HepG2 (cell line): ENCODE measurements around the gene KCNQ1OT1. TPM values are rescaled to one million over a fixed set of nuclear protein-coding genes. Genes with fewer than 3 reads are reported as not detected.

Source experiments
- DMAP1 ChIP-seq: IDR thresholded peaks from 2 replicates; pipeline ENCODE4 v1.6.1; 2016
- FLYWCH1 ChIP-seq: sonication (generic); formaldehyde crosslinking; IDR thresholded peaks from 2 replicates; pipeline ENCODE4 v1.8.1; 2023; ENCODE audit warnings: mild to moderate bottlenecking, missing genetic modification reagents
- PAWR ChIP-seq: sonication (generic); formaldehyde crosslinking; IDR thresholded peaks from 2 replicates; pipeline ENCODE4 v1.4.0; 2020; ENCODE audit warnings: missing genetic modification reagents, mild to moderate bottlenecking, borderline replicate concordance
- PLRG1 ChIP-seq: fragments of 450-650 bp; conservative IDR thresholded peaks from 2 replicates; pipeline ENCODE4 v1.6.1; 2016
- SALL1 ChIP-seq: sonication (generic); formaldehyde crosslinking; IDR thresholded peaks from 2 replicates; pipeline ENCODE4 v1.8.0; 2022; ENCODE audit warnings: mild to moderate bottlenecking, missing genetic modification reagents
- SKI ChIP-seq: fragments of 450-650 bp; IDR thresholded peaks from one replicate; pipeline ENCODE4 v1.6.1; 2018; ENCODE audit warnings: mild to moderate bottlenecking; ENCODE audit not compliant: partially characterized antibody
- SOX5 ChIP-seq: IDR thresholded peaks from 2 replicates; pipeline ENCODE4 v1.6.1; 2016; ENCODE audit warnings: borderline replicate concordance
- ZNF333 ChIP-seq: sonication (generic); formaldehyde crosslinking; IDR thresholded peaks from 2 replicates; pipeline ENCODE4 v1.4.0; 2020; ENCODE audit warnings: mild to moderate bottlenecking, missing genetic modification reagents, borderline replicate concordance
- ZNF558 ChIP-seq: sonication (generic); formaldehyde crosslinking; IDR thresholded peaks from 2 replicates; pipeline ENCODE4 v1.9.0; 2022; ENCODE audit warnings: mild to moderate bottlenecking, missing genetic modification reagents, borderline replicate concordance
- ZNF878 ChIP-seq: sonication (generic); formaldehyde crosslinking; IDR thresholded peaks from 2 replicates; pipeline ENCODE4 v1.8.1; 2023; ENCODE audit warnings: mild to moderate bottlenecking, missing genetic modification reagents, moderate library complexity
- ZSCAN9 ChIP-seq: IDR thresholded peaks from 2 replicates; pipeline ENCODE4 v1.6.1; 2016; ENCODE audit warnings: borderline replicate concordance
- polyA plus RNA-seq, 8 experiments: library from polyadenylated mRNA; depleted of rRNA in 3 of 8; stranded (reverse) in 7 of 8; unstranded in 1 of 8; fragments of >200 nt; fragmentation: Illumina TruSeq in 4 of 8; extraction: Trizol in 4 of 8; gene quantifications; 2 replicates each; pipeline versions ENCODE4 v1.2.1 to v1.2.3, GENCODE V29; 2011 to 2016; ENCODE audit warnings: low read depth in 4 of 8, missing spikeins in 1 of 8, mixed read lengths in 1 of 8; ENCODE audit not compliant: insufficient read depth in 1 of 8
- total RNA-seq, 5 experiments: library from RNA; depleted of rRNA; stranded (reverse); fragments of >200 nt; fragmentation: Illumina TruSeq; extraction: Trizol; gene quantifications; 2 replicates each; pipeline ENCODE4 v1.2.3, GENCODE V29; 2016; ENCODE audit warnings: low read depth in 1 of 5
- TF ChIP-seq, protein P1 (sequence below): sonication (generic); formaldehyde crosslinking; IDR thresholded peaks from 2 replicates; pipeline ENCODE4 v1.4.0; 2020; ENCODE audit warnings: missing genetic modification reagents, mild to moderate bottlenecking, borderline replicate concordance
- TF ChIP-seq, protein P2 (sequence below): sonication (generic); formaldehyde crosslinking; IDR thresholded peaks from 2 replicates; pipeline ENCODE4 v1.5.1; 2020; ENCODE audit warnings: missing genetic modification reagents, mild to moderate bottlenecking, borderline replicate concordance
- TF ChIP-seq, protein P3 (sequence below): sonication (generic); formaldehyde crosslinking; conservative IDR thresholded peaks from 2 replicates; pipeline ENCODE4 v1.4.0; 2020; ENCODE audit warnings: missing genetic modification reagents
- TF ChIP-seq, protein P4 (sequence below): IDR thresholded peaks from 2 replicates; pipeline ENCODE4 v1.6.1; 2016; ENCODE audit warnings: missing genetic modification reagents, missing compliant biosample characterization
- TF ChIP-seq, protein P5 (sequence below): sonication (generic); formaldehyde crosslinking; IDR thresholded peaks from 2 replicates; pipeline ENCODE4 v1.4.0; 2020; ENCODE audit warnings: mild to moderate bottlenecking, low read depth, missing genetic modification reagents
- TF ChIP-seq, protein P6 (sequence below): sonication (generic); formaldehyde crosslinking; IDR thresholded peaks from 2 replicates; pipeline ENCODE4 v1.4.0; 2020; ENCODE audit warnings: missing genetic modification reagents

Gene KCNQ1OT1
- total and polyA plus RNA-seq, 2 of the 13 experiments (the other 11 are each of a cell fraction or from before 2014, with no cell fraction given) = 1.3 to 18.9 TPM

DNA sequence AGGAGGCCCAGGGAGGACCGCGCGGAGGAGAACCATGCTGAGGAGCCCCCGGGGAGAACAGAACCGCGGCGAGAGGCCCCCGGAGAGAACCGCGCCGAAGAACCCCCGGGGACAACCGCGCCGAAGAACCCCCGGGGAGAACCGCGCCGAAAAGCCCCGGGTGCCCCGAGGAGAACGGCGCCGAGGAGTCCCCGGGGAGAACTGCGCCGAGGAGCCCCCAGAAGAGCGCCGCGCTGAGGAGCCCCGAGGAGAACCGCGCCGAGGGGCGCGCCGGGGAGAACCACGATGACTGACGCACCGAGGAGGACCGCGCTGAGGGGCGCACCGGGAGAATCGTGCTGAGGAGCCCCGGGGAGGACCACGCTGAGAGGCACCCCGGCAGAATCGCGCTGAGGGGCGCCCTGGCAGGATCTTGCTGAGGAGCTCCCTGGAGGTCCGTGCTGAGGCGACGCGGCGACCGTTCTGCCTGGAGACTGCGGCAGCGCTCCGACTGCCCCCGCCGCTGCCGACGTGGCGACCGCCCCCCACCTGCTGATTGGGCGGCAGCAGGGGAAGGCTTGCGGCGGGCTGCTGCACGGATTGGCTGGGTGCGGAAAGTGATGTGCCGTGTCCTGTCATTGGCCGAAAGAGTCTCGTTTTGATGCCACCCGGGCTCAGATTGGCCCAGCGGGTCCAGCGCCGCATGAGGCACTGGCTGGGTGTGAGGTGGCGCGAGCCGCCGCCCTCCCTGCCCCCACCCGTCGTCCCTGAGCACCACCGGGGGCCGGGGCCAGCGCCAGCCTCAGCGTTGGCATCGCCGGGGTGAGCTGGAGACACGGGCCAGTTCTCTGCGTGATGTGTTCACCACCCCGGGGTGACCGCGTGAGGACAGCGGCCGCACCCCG lies at the start of gene KCNQ1OT1 (continued):
- TF ChIP-seq, protein P1, sequence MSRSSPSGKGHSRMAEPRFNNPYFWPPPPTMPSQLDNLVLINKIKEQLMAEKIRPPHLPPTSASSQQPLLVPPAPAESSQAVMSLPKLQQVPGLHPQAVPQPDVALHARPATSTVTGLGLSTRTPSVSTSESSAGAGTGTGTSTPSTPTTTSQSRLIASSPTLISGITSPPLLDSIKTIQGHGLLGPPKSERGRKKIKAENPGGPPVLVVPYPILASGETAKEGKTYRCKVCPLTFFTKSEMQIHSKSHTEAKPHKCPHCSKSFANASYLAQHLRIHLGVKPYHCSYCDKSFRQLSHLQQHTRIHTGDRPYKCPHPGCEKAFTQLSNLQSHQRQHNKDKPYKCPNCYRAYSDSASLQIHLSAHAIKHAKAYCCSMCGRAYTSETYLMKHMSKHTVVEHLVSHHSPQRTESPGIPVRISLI (CRISPR knock-in tag) = 0 out of 2 replicates have a peak, but pooled peaks have one; percentile 8
- TF ChIP-seq PAWR (CRISPR knock-in tag) (no peak), SOX5 (peak; percentile 19; the same call in 1 of the 2 replicates), SKI (peak; percentile 68), ZNF878 (CRISPR knock-in tag) (peak; percentile 92), SALL1 (peak; percentile 83), ZNF558 (CRISPR knock-in tag) (peak; percentile 80; the same call in 1 of the 2 replicates), FLYWCH1 (no peak), DMAP1 (peak; percentile 93), ZNF333 (CRISPR knock-in tag) (0 out of 2 replicates have a peak, but pooled peaks have one; percentile 56), ZSCAN9 (CRISPR knock-in tag) (peak; percentile 85; the same call in 1 of the 2 replicates), PLRG1 (no peak)
- TF ChIP-seq, protein P2, sequence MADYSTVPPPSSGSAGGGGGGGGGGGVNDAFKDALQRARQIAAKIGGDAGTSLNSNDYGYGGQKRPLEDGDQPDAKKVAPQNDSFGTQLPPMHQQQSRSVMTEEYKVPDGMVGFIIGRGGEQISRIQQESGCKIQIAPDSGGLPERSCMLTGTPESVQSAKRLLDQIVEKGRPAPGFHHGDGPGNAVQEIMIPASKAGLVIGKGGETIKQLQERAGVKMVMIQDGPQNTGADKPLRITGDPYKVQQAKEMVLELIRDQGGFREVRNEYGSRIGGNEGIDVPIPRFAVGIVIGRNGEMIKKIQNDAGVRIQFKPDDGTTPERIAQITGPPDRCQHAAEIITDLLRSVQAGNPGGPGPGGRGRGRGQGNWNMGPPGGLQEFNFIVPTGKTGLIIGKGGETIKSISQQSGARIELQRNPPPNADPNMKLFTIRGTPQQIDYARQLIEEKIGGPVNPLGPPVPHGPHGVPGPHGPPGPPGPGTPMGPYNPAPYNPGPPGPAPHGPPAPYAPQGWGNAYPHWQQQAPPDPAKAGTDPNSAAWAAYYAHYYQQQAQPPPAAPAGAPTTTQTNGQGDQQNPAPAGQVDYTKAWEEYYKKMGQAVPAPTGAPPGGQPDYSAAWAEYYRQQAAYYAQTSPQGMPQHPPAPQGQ (CRISPR knock-in tag) = 0 out of 2 replicates have a peak, but pooled peaks have one; percentile 69
- TF ChIP-seq, protein P3, sequence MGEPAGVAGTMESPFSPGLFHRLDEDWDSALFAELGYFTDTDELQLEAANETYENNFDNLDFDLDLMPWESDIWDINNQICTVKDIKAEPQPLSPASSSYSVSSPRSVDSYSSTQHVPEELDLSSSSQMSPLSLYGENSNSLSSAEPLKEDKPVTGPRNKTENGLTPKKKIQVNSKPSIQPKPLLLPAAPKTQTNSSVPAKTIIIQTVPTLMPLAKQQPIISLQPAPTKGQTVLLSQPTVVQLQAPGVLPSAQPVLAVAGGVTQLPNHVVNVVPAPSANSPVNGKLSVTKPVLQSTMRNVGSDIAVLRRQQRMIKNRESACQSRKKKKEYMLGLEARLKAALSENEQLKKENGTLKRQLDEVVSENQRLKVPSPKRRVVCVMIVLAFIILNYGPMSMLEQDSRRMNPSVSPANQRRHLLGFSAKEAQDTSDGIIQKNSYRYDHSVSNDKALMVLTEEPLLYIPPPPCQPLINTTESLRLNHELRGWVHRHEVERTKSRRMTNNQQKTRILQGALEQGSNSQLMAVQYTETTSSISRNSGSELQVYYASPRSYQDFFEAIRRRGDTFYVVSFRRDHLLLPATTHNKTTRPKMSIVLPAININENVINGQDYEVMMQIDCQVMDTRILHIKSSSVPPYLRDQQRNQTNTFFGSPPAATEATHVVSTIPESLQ (CRISPR knock-in tag) = no peak; the same call in 1 of the 2 replicates
- TF ChIP-seq, protein P4, sequence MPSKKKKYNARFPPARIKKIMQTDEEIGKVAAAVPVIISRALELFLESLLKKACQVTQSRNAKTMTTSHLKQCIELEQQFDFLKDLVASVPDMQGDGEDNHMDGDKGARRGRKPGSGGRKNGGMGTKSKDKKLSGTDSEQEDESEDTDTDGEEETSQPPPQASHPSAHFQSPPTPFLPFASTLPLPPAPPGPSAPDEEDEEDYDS (CRISPR knock-in tag) = peak; percentile 99
- TF ChIP-seq, protein P5, sequence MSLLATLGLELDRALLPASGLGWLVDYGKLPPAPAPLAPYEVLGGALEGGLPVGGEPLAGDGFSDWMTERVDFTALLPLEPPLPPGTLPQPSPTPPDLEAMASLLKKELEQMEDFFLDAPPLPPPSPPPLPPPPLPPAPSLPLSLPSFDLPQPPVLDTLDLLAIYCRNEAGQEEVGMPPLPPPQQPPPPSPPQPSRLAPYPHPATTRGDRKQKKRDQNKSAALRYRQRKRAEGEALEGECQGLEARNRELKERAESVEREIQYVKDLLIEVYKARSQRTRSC (CRISPR knock-in tag) = no peak; the same call in 1 of the 2 replicates
- TF ChIP-seq, protein P6, sequence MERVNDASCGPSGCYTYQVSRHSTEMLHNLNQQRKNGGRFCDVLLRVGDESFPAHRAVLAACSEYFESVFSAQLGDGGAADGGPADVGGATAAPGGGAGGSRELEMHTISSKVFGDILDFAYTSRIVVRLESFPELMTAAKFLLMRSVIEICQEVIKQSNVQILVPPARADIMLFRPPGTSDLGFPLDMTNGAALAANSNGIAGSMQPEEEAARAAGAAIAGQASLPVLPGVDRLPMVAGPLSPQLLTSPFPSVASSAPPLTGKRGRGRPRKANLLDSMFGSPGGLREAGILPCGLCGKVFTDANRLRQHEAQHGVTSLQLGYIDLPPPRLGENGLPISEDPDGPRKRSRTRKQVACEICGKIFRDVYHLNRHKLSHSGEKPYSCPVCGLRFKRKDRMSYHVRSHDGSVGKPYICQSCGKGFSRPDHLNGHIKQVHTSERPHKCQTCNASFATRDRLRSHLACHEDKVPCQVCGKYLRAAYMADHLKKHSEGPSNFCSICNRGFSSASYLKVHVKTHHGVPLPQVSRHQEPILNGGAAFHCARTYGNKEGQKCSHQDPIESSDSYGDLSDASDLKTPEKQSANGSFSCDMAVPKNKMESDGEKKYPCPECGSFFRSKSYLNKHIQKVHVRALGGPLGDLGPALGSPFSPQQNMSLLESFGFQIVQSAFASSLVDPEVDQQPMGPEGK (CRISPR knock-in tag) = peak; percentile 93
